HL-60 (cell line): ENCODE results near the gene A3GALT2.

Experiments used
- DNase-seq, 2 experiments: peaks; one replicate each; pipeline ENCODE4 v3.0.0-alpha.2; 2010 to 2020; ENCODE audit warnings: low read depth in 1 of 2, low spot score in 1 of 2
- H3K27ac ChIP-seq: fragments of 250-450 bp; sonication (Bioruptor Pico); replicated peaks from 2 replicates; pipeline ENCODE4 v1.5.1; 2020; ENCODE audit warnings: mild to moderate bottlenecking, moderate library complexity
- H3K27me3 ChIP-seq: fragments of 250-450 bp; sonication (Bioruptor Pico); 2 replicates; pipeline ENCODE4 v1.5.1; 2021; ENCODE audit warnings: mild to moderate bottlenecking, moderate library complexity; ENCODE audit not compliant: insufficient read depth, poor library complexity, severe bottlenecking
- H3K4me3 ChIP-seq: replicated peaks from 2 replicates; pipeline ENCODE4 v1.5.1; 2011; ENCODE audit warnings: mild to moderate bottlenecking, control low read depth, low read length; ENCODE audit not compliant: insufficient read depth
- CTCF ChIP-seq: IDR thresholded peaks from one replicate; pipeline ENCODE4 v1.5.1; 2011; ENCODE audit warnings: low read length, control low read depth, inconsistent platforms; ENCODE audit not compliant: insufficient read depth
- GABPA ChIP-seq: IDR thresholded peaks from 2 replicates; pipeline ENCODE4 v1.6.1; 2012; ENCODE audit warnings: low read depth
- POLR2AphosphoS5 ChIP-seq: IDR thresholded peaks from 2 replicates; pipeline ENCODE4 v1.6.1; 2012; ENCODE audit warnings: low read depth
- REST ChIP-seq: IDR thresholded peaks from 2 replicates; pipeline ENCODE4 v1.6.1; 2012; ENCODE audit warnings: low read depth; ENCODE audit not compliant: insufficient replicate concordance
- SPI1 ChIP-seq: IDR thresholded peaks from 2 replicates; pipeline ENCODE4 v1.6.1; 2012; ENCODE audit warnings: low read depth, mild to moderate bottlenecking, borderline replicate concordance

A3GALT2 gene

GRCh38 chr1:33288976-33289857 lies 31.7 kb downstream of the A3GALT2 start:
- DNase-seq, result no peak
- Histone ChIP-seq H3K27ac (no peak overlapping the region), H3K4me3 (no peak overlapping the region), H3K27me3 (no peaks in the 10 kb centered on the region)
- TF ChIP-seq SPI1 (no peak), REST (no peak), GABPA (no peak), POLR2AphosphoS5 (no peak), CTCF (no peak)

- Histone ChIP-seq H3K27me3 (no peaks in the 10 kb centered on the region), H3K4me3 (no peak overlapping the region), H3K27ac (no peak overlapping the region)
- no peak for TF ChIP-seq REST
- no peak for TF ChIP-seq CTCF
- TF ChIP-seq SPI1, result no peak
- no peak for TF ChIP-seq GABPA
- no peak for TF ChIP-seq POLR2AphosphoS5
- no peak for DNase-seq
These were observed 33.6 kb downstream of the A3GALT2 start for GRCh38 chr1:33287317-33287716.

- Histone ChIP-seq H3K27me3 (no peaks in the 10 kb centered on the region), H3K4me3 (no peak overlapping the region), H3K27ac (no peak overlapping the region)
- TF ChIP-seq CTCF, result no peak
- TF ChIP-seq REST, result no peak
- TF ChIP-seq POLR2AphosphoS5, result no peak
- TF ChIP-seq GABPA, result no peak
- TF ChIP-seq SPI1, result no peak
- no peak for DNase-seq
These were observed 34.3 kb downstream of the A3GALT2 start for GRCh38 chr1:33286451-33287185.
